Lung (tissue), 12 donors: ENCODE results near the gene SLC12A3. TPM values are rescaled to one million over a fixed set of nuclear protein-coding genes. Genes with fewer than 3 reads are reported as not detected.

ENCODE experiments used
- ATAC-seq: fragments of 200-7000 bp; cut with Tn5 transposase; one replicate; pipeline ENCODE4 v1.9.1; 2020; ENCODE audit warnings: moderate number of reproducible peaks; ENCODE audit not compliant: insufficient read depth, low FRiP score
- DNase-seq, 3 donors: peaks; one replicate each; pipeline ENCODE4 v3.0.0-alpha.2; 2013 to 2017
- H3K27ac ChIP-seq, 2 donors: one replicate each; pipeline ENCODE4 v1.5.1; 2013; ENCODE audit warnings: mild to moderate bottlenecking in 2 of 2, moderate library complexity in 2 of 2, control low read depth in 1 of 2, inconsistent platforms in 1 of 2, low read depth in 1 of 2, low read length in 1 of 2
- H3K27me3 ChIP-seq, 3 donors: one replicate each; pipeline ENCODE4 v1.5.1; 2013; ENCODE audit warnings: low read length in 2 of 3; ENCODE audit not compliant: control insufficient read depth in 3 of 3, insufficient read depth in 3 of 3
- H3K36me3 ChIP-seq, 4 donors: one replicate each; pipeline ENCODE4 v1.5.1; 2013; ENCODE audit warnings: low read length in 4 of 4, mild to moderate bottlenecking in 1 of 4, moderate library complexity in 1 of 4; ENCODE audit not compliant: control insufficient read depth in 4 of 4, insufficient read depth in 4 of 4
- H3K4me1 ChIP-seq, 5 donors: one replicate each; pipeline ENCODE4 v1.5.1; 2013; ENCODE audit warnings: low read length in 5 of 5, mild to moderate bottlenecking in 2 of 5, moderate library complexity in 1 of 5; ENCODE audit not compliant: control insufficient read depth in 5 of 5, insufficient read depth in 5 of 5
- H3K4me3 ChIP-seq: one replicate; pipeline ENCODE4 v1.5.1; 2013; ENCODE audit warnings: mild to moderate bottlenecking, control low read depth, moderate library complexity
- H3K9ac ChIP-seq, 2 donors: one replicate each; pipeline ENCODE4 v1.5.1; 2013; ENCODE audit warnings: low read length in 2 of 2, control low read depth in 1 of 2; ENCODE audit not compliant: insufficient read depth in 1 of 2
- H3K9me3 ChIP-seq, 4 donors: one replicate each; pipeline ENCODE4 v1.5.1; 2013; ENCODE audit warnings: low read length in 3 of 4, mild to moderate bottlenecking in 1 of 4, moderate library complexity in 1 of 4; ENCODE audit not compliant: control insufficient read depth in 4 of 4, insufficient read depth in 3 of 4
- CTCF ChIP-seq: IDR thresholded peaks from 2 replicates; pipeline ENCODE4 v1.5.1; 2012; ENCODE audit warnings: mild to moderate bottlenecking; ENCODE audit errors: control extremely low read depth, extremely low read depth
- WGBS, 2 donors: extraction: QIAGEN DNeasy Blood & Tissue Kit; methylation state at CpG; one replicate each; pipeline ENCODE4 v1.1.7; 2013; 5-methylcytosine and 5-hydroxymethylcytosine counted together
- polyA plus RNA-seq, 2 donors: library from polyadenylated mRNA; stranded (reverse); fragments of 200-250 nt; gene quantifications; one replicate each; pipeline ENCODE4 v1.2.1, GENCODE V29; 2013
- total RNA-seq, 2 donors: library from RNA; depleted of rRNA in 1 of 2; stranded (reverse); fragments of >200 nt in 1 of 2; gene quantifications; one replicate each; pipeline ENCODE4 v1.2.1, GENCODE V29; 2014 to 2021
- donor health status: control.
- donor health status: control.
- donor health status: Bipolar disorder and iron deficiency.
- donor health status: healthy.
- donor health status: DM: yes; HTN: yes; CAD: no.

The SLC12A3 gene
- total and polyA plus RNA-seq, 4 donors: 0.04 to 0.07 TPM; not detected in 2

- Histone ChIP-seq H3K4me3 (no peak overlapping the region), H3K27ac (no peak overlapping the region), H3K36me3 (no peaks in the 10 kb centered on the region), H3K9ac (no peak overlapping the region), H3K9me3 (no peaks in the 10 kb centered on the region), H3K27me3 (peaks cover 0 to 2% (median 0%) of the 10 kb centered on the region in 3 donors), H3K4me1 (no peaks in the 10 kb centered on the region)
- no peak for ATAC-seq
- no peak for TF ChIP-seq CTCF
- no peak for DNase-seq
- 96 to 98% methylated on average over 2 of the region's 2 CpGs for WGBS, 2 donors
These were observed 38.9 kb downstream of the SLC12A3 start for GRCh38 chr16:56903866-56904265.

GRCh38 chr16:56907401-56907800, 42.4 kb downstream of the SLC12A3 start:
- H3K27me3 ChIP-seq: no peaks in the 10 kb centered on the region
- no peak for ATAC-seq
- WGBS, 2 donors: 97% methylated on average over 3 of the region's 3 CpGs
- no peaks in the 10 kb centered on the region for H3K36me3 ChIP-seq
- no peak overlapping the region for H3K9ac ChIP-seq
- H3K27ac ChIP-seq: no peak overlapping the region
- TF ChIP-seq CTCF: no peak
- no peak overlapping the region for H3K4me3 ChIP-seq
- H3K9me3 ChIP-seq: no peaks in the 10 kb centered on the region
- no peak for DNase-seq
- H3K4me1 ChIP-seq: peaks cover 0 to 8% (median 0%) of the 10 kb centered on the region in 5 donors

GRCh38 chr16:56909527-56909979, 44.5 kb downstream of the SLC12A3 start:
- no peak for DNase-seq
- 66 to 81% methylated on average over 7 of the region's 7 CpGs for WGBS, 2 donors
- no peak overlapping the region for H3K27ac ChIP-seq

More at GRCh38 chr16:56909527-56909979, 44.5 kb downstream of the SLC12A3 start:
- Histone ChIP-seq H3K9ac (no peak overlapping the region), H3K36me3 (no peaks in the 10 kb centered on the region), H3K4me1 (peaks cover 0 to 14% (median 4%) of the 10 kb centered on the region in 5 donors), H3K4me3 (no peak overlapping the region), H3K27me3 (no peaks in the 10 kb centered on the region), H3K9me3 (no peaks in the 10 kb centered on the region)
- no peak for ATAC-seq
- TF ChIP-seq CTCF: no peak
